Activated CD4-positive, alpha-beta T cell treated with anti-CD3 and anti-CD28 coated beads, Interleukin-2, amount 50 U/mL, for 24 hours (primary cell): ENCODE measurements around the gene ITSN1.
"Not testable (repeated sequence)": the region's sequence is repeated elsewhere in the genome, so short reads cannot be mapped to it uniquely, and the experiment has no call there.

Source experiments
- DNase-seq, 2 donors: peaks; one replicate each; pipeline ENCODE4 v3.0.0-alpha.2; 2020; ENCODE audit warnings: low read depth in 1 of 2, low spot score in 1 of 2

The ITSN1 gene

GRCh38 chr21:33642027-33642895 is at the start of gene ITSN1:
Gene ITSN1, plus strand, starts transcription at chr21:33642501. Its CDS starts 76,328 bp downstream, at chr21:33718829.
- peak; percentile 99 to 100 for DNase-seq

- DNase-seq, result no peak
Measured at GRCh38 chr21:33598051-33598450, 44.2 kb upstream of the ITSN1 start.

DNA sequence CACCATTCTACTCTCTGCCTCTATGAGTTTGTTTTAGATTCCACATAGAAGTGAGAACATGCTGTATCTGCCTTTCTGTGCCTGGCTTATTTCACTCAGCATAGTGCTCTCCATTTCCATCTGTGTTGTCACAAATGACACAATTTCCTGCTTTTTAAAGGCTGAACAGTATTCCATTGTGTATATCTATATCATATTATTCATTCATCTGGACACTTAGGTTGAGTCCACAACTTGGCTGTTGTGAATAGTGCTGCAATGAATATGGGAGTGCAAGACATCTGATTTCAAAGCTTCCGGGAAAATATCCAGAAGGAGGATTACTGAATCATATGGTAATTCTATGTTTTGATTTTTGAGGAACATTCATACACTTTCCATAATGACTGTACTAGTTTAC is 33.7 kb upstream of the ITSN1 start:
- DNase-seq, result no peak

- DNase-seq, result no peak
Measured at GRCh38 chr21:33611006-33611744, 31.1 kb upstream of the ITSN1 start.

DNA sequence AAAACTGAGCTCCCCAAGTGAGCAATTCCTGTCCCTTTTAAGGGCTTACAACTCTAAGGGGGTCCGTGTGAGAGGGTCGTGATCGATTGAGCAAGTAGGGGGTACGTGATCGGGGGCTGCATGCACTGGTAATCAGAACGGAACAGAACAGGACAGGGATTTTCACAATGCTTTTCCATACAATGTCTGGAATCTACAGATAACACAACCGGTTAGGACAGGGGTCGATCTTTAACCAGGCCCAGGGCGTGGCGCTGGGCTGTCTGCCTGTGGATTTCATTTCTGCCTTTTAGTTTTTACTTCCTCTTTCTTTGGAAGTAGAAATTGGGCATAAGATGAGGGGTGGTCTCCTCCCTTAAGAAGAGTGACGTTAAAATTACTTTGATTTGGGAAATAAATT is 24.7 kb upstream of the ITSN1 start:
- DNase-seq, result not testable (repeated sequence)

GRCh38 chr21:33618407-33618806 is 23.9 kb upstream of the ITSN1 start:
- DNase-seq, result no peak

DNA sequence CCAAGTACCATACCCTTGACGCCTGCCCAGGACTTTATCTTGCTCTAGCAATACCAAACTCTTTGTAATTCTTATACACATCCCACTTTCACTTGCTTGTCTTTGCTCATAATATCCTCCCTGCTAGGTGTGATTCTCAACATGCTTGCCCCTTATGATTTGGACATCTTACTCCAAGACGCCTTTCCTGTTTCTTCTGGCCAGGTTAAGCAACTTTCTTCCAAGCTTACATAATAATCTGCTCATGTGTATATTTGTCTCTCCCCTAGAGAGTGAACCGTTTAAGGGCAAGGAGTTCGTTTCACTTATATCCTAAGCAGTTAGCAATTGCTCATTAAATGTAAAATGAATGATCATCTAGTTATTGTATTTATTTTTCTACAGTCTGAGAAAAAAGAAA is 22.6 kb upstream of the ITSN1 start:
- no peak for DNase-seq

DNA sequence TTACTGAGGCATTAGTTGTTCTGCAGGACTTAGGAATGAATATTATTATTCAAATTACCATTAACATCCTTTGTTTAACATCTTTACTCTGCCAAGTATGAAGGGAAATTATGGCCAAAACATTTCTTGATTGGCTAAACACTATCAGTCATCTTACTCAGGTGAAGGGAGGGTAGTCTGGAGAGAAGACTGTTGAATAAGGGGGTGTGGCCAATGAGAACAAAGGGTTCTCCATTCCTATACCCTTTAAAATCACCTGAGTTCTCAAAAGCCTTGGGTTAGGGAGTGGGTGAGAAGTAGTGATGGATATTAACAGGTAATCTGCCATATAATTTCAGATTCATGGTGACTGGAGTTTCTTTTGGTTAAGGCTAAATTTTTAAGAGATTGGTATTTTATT is 20.0 kb upstream of the ITSN1 start:
- no peak for DNase-seq

- DNase-seq, result not testable (repeated sequence)
Measured at GRCh38 chr21:33626151-33626550, 16.1 kb upstream of the ITSN1 start.

- DNase-seq, result no peak
Measured at GRCh38 chr21:33634254-33634653, 8.0 kb upstream of the ITSN1 start.

GRCh38 chr21:33640697-33641351 is 1.5 kb upstream of the ITSN1 start:
- DNase-seq, result no peak

- peak; percentile 98 to 100 for DNase-seq
Measured at GRCh38 chr21:33641352-33642026, 812 bp upstream of the ITSN1 start, which contains the start of gene CRYZL1. Gene CRYZL1, minus strand, starts transcription at chr21:33641741. Its CDS starts 10,190 bp downstream, at chr21:33631551.

DNA sequence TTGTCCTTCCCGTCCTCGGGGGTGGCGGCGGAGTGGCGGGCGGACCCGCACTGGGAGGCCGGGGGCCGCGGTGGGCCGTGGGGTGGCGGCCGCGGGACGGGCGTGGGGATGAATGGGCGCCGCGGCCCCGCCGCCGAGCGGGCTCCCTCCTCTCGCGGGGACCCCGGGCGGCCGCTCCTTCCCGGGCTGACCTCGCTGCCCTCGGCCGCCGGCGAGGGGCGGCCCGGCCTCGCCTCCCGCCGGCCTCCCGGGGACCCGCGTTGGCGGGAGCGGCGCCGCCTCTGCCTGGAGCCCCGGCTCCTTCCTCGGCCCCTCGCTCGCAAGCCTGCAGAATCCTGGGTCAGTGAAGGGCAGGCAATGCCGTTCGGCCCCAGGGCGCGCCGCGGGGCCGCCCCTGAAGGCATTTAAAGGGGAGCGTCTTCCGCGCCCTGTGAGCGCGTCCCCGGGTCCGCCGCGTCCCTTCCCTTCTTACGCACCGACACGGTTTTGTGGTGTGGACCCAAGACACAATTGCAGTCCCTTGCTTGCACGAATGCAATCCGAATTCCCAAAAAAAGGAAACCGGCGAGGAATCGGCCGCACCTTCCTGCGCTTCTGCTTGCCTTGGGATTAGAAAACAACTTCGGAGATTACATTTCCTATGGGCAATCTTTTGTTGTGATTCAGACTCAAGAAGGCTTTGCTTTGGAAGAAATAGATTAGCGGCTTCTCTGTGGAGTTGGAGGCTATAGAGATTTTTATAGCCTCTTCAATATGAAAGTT is 776 bp downstream of the ITSN1 start:
- DNase-seq, result peak in 1 of 2 donors; percentile 0

DNA sequence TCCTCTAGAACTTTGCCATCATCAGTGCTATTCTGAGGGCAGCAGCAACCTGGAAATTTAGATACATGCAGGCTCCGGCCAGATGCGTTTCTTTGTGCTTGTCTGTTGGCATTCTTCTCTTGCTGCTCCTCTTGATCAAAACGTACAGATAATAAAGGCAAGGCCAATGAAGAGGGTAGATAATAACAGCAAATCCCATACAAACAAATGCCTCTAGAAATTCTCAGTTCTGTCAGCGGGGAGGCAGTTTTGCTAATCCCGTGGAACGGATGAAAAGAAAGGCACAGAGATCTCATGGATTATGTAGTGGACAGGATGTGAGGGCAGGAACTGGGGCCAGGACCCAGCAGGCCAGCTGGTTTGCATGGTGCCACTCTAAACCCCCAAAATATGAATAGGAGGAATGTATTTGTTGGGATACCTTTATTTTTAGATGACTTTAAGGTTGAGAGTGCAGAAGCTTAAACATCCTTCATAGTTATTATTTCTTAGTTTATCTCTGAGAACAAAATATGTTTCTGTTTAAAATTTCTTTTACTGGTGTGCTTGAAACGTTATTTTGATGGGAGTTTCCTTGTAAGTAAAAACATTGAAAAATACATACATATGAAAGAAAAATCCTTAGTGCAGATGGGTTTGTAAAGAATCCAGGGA is 1.5 kb downstream of the ITSN1 start:
- DNase-seq, result no peak

- no peak for DNase-seq
Measured at GRCh38 chr21:33644383-33645074, 2.2 kb downstream of the ITSN1 start.

DNA sequence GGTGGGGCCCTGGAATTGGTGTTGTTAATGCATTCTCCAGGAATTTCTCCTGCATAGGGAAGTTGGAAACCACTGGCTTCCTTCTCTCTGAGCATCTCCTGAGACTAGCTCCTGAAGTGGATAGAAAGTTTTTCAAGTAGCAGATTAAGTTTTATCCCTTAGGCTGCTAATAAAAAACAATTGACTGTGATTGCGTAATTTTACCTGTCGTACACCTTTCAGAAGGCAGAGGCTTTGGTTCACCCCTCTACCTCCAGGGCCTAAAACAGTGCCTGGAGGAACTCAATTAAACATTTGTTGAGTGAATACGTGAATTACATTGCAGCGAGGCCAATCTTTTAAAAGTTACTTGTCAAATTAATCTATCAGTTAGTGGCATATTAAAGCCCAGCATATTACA is 3.4 kb downstream of the ITSN1 start:
- no peak for DNase-seq

- no peak for DNase-seq
Measured at GRCh38 chr21:33647587-33647986, 5.3 kb downstream of the ITSN1 start.

DNA sequence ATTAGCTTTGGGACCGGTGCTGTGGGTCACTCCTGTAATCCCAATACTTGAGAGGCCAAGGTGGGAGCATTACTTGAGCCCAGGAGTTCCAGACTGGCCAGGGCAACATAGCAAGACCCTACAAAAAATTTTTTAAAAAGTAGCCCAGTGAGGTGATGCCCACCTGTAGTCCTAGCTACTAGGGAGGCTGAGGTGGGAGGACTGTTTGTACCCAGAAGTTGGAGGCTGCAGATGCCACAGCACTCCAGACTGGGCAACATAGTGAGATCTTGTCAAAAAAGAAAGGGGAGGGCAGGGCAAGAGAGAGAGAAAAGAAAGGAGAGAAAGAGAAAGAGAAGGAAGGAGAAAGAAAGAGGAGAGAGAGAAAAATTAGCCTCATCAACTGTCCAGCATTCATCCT is 6.3 kb downstream of the ITSN1 start:
- no peak for DNase-seq

DNA sequence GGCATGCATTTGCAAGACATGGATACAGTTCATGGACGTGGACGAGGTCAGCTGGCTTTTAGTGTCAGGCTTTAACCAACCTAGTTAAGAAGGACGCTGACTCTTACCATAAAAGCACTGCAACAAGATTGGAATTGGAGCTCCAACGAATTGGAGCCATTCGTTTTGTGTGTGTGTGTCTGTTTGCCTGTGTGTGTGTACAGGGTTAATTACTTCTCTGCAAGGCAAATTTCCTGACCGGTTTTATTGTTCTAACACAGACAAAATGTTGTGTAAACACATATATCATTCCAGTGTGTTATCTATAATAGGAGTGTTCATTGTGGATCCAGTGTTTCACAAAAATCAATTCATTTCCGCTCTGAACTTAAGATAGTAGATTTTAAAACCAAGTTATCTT is 7.9 kb downstream of the ITSN1 start:
- no peak for DNase-seq
